ENCODE data around the gene PLEKHO2.

PLEKHO2 gene

GRCh38 chr15:64917211-64917610 lies 75.5 kb downstream of the PLEKHO2 start:
- no peak for FAIRE-seq

Measured in endometrium (tissue), 2 donors.